Suprapubic skin (tissue), 4 donors: ENCODE measurements around the gene AKR7A2. TPM values are rescaled to one million over a fixed set of nuclear protein-coding genes. Genes with fewer than 3 reads are reported as not detected.

Source experiments
- DNase-seq, 2 donors: peaks; one replicate each; pipeline ENCODE4 v3.0.0-alpha.2; 2019; ENCODE audit warnings: low spot score in 2 of 2
- H3K27ac ChIP-seq: fragments of 200-600 bp; sonication (generic); one replicate; pipeline ENCODE4 v1.5.1; 2019
- H3K27me3 ChIP-seq: fragments of 200-600 bp; sonication (generic); one replicate; pipeline ENCODE4 v1.5.1; 2019
- H3K36me3 ChIP-seq: fragments of 200-600 bp; sonication (generic); one replicate; pipeline ENCODE4 v1.5.1; 2019
- H3K4me1 ChIP-seq: fragments of 200-600 bp; sonication (generic); one replicate; pipeline ENCODE4 v1.5.1; 2019
- H3K4me3 ChIP-seq: fragments of 200-600 bp; sonication (generic); one replicate; pipeline ENCODE4 v1.5.1; 2019; ENCODE audit warnings: mild to moderate bottlenecking
- H3K9me3 ChIP-seq: fragments of 200-600 bp; sonication (generic); one replicate; pipeline ENCODE4 v1.5.1; 2019
- CTCF ChIP-seq, 2 donors: fragments of 200-600 bp in 1 of 2; fragments of 450-650 bp in 1 of 2; sonication (generic) in 1 of 2; IDR thresholded peaks; one replicate each; pipeline ENCODE4 v1.5.1; 2016 to 2019; ENCODE audit warnings: antibody characterized with exemption in 2 of 2, mild to moderate bottlenecking in 1 of 2, moderate library complexity in 1 of 2
- EP300 ChIP-seq: sonication (generic); formaldehyde crosslinking; IDR thresholded peaks from one replicate; pipeline ENCODE4 v1.6.1; 2017; ENCODE audit warnings: antibody characterized with exemption
- POLR2A ChIP-seq, 2 donors: fragments of 450-650 bp; IDR thresholded peaks; one replicate each; pipeline ENCODE4 v1.6.1; 2017; ENCODE audit warnings: antibody characterized with exemption in 2 of 2, mild to moderate bottlenecking in 2 of 2, moderate library complexity in 2 of 2
- POLR2AphosphoS5 ChIP-seq, 3 donors: sonication (generic); formaldehyde crosslinking; IDR thresholded peaks; one replicate each; pipeline ENCODE4 v1.6.1; 2017; ENCODE audit warnings: antibody characterized with exemption in 3 of 3
- WGBS: methylation state at CpG from one replicate; pipeline ENCODE4 v1.1.5; 2018; 5-methylcytosine and 5-hydroxymethylcytosine counted together
- total RNA-seq, 4 donors: library from RNA; depleted of rRNA; stranded (reverse); fragments of >200 nt; gene quantifications; one replicate each; pipeline ENCODE4 v1.1.0, GENCODE V29; 2016

Gene AKR7A2
- total RNA-seq, 4 donors from 2014 or later = 64.8 to 95.6 (median 69.4) TPM

- TF ChIP-seq POLR2A (IDR thresholded peaks at IDR 0.05) = no peak
- TF ChIP-seq EP300 = no peak
- no peak for TF ChIP-seq CTCF (IDR thresholded peaks at IDR 0.05)
- no peak for TF ChIP-seq POLR2AphosphoS5 (IDR thresholded peaks at IDR 0.05)
- H3K4me3 ChIP-seq = no peak overlapping the region
- no peaks in the 10 kb centered on the region for H3K27me3 ChIP-seq
- H3K9me3 ChIP-seq = no peaks in the 10 kb centered on the region
- H3K36me3 ChIP-seq = peaks cover 69% of the 10 kb centered on the region
- no peak overlapping the region for H3K27ac ChIP-seq
- no peak for DNase-seq
- 92% methylated on average over 14 of the region's 19 CpGs for WGBS
- no peaks in the 10 kb centered on the region for H3K4me1 ChIP-seq
Measured at GRCh38 chr1:19325368-19325957, 13.5 kb upstream of the AKR7A2 start.

DNA sequence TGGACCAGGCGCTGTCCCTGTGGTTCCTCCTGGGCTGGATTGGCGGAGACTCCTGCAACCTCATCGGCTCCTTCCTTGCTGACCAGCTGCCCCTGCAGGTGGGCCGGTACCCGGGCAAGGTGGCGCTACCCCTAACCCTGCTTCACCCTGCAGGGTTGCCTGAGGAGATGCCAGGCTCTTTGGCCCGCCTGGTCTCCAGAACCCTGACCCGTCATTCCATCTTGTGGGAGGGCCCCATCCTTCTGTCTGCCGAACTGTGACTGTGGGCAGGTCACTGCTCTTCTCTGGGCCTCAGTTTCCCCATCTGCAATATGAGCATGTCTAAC, 12.7 kb upstream of the AKR7A2 start:
- 89% methylated on average over 9 of the region's 9 CpGs for WGBS
- no peak for DNase-seq
- Histone ChIP-seq H3K4me3 (no peak overlapping the region), H3K4me1 (no peaks in the 10 kb centered on the region), H3K27me3 (no peaks in the 10 kb centered on the region), H3K27ac (no peak overlapping the region), H3K9me3 (no peaks in the 10 kb centered on the region), H3K36me3 (peaks cover 69% of the 10 kb centered on the region)
- no peak for TF ChIP-seq CTCF (IDR thresholded peaks at IDR 0.05)
- TF ChIP-seq POLR2A (IDR thresholded peaks at IDR 0.05) = no peak
- no peak for TF ChIP-seq EP300
- TF ChIP-seq POLR2AphosphoS5 (IDR thresholded peaks at IDR 0.05) = no peak

- Histone ChIP-seq H3K27me3 (no peaks in the 10 kb centered on the region), H3K4me1 (no peaks in the 10 kb centered on the region), H3K9me3 (no peaks in the 10 kb centered on the region), H3K36me3 (peaks cover 72% of the 10 kb centered on the region), H3K4me3 (no peak overlapping the region), H3K27ac (no peak overlapping the region)
- no peak for DNase-seq
- TF ChIP-seq POLR2A (IDR thresholded peaks at IDR 0.05) (no peak), POLR2AphosphoS5 (IDR thresholded peaks at IDR 0.05) (no peak), EP300 (no peak), CTCF (IDR thresholded peaks at IDR 0.05) (no peak)
- WGBS = 89% methylated on average over 17 of the region's 23 CpGs
Measured at GRCh38 chr1:19323987-19324664, 12.2 kb upstream of the AKR7A2 start.

GRCh38 chr1:19322481-19322880, 10.5 kb upstream of the AKR7A2 start:
- no peaks in the 10 kb centered on the region for H3K27me3 ChIP-seq
- peaks cover 71% of the 10 kb centered on the region for H3K36me3 ChIP-seq
- 68% methylated on average over 10 of the region's 10 CpGs for WGBS
- no peak overlapping the region for H3K4me3 ChIP-seq
- H3K27ac ChIP-seq = no peak overlapping the region
- no peak for DNase-seq
- H3K9me3 ChIP-seq = no peaks in the 10 kb centered on the region
- no peaks in the 10 kb centered on the region for H3K4me1 ChIP-seq
- TF ChIP-seq CTCF (IDR thresholded peaks at IDR 0.05) (no peak), POLR2AphosphoS5 (IDR thresholded peaks at IDR 0.05) (no peak), EP300 (no peak), POLR2A (IDR thresholded peaks at IDR 0.05) (no peak)

DNA sequence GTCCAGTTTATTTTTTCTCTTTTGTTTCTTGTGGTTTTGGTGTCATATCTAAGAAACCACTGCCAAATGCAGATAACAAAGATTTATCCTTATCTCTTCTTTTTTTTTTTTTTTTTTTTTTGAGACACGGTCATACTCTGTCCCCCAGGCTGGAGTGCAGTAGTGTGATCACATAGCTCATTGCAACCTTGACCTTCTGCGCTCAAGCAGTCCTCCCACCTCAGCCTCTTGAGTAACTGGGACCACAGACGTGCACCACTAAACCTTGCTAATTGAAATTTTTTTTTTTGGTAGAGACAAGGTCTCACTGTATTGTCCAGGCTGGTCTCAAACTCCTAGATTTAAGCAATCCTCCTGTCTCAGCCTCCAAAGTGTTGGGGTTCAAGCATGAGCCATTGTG, 9.1 kb upstream of the AKR7A2 start:
- no peak overlapping the region for H3K27ac ChIP-seq
- no peaks in the 10 kb centered on the region for H3K27me3 ChIP-seq
- H3K4me1 ChIP-seq = no peaks in the 10 kb centered on the region
- H3K4me3 ChIP-seq = no peak overlapping the region
- TF ChIP-seq POLR2AphosphoS5 (IDR thresholded peaks at IDR 0.05) = no peak
- no peak for TF ChIP-seq EP300
- no peak for TF ChIP-seq POLR2A (IDR thresholded peaks at IDR 0.05)
- TF ChIP-seq CTCF (IDR thresholded peaks at IDR 0.05) = no peak
- 89% methylated on average over 3 of the region's 3 CpGs for WGBS
- H3K9me3 ChIP-seq = no peaks in the 10 kb centered on the region
- DNase-seq = no peak
- H3K36me3 ChIP-seq = peaks cover 58% of the 10 kb centered on the region
